SK-N-SH treated with all-trans-retinoic acid at 6 μM for 48 hours (cell line): ENCODE results near the gene ZFYVE28.

Source experiments
- ATAC-seq: fragments of 200-7000 bp; cut with Tn5 transposase; 3 replicates; pipeline ENCODE4 v1.9.1; 2020; ENCODE audit warnings: mild to moderate bottlenecking, moderate library complexity
- ARNTL ChIP-seq: fragments of 450-650 bp; formaldehyde crosslinking; IDR thresholded peaks from 2 replicates; pipeline ENCODE4 v1.5.0; 2020; ENCODE audit warnings: low read depth, mild to moderate bottlenecking, moderate library complexity, borderline replicate concordance
- BACH2 ChIP-seq: fragments of 250-450 bp; sonication (Bioruptor Pico); IDR thresholded peaks from 2 replicates; pipeline ENCODE4 v1.9.0; 2021; ENCODE audit warnings: mild to moderate bottlenecking, borderline replicate concordance
- ESRRG ChIP-seq: fragments of 250-450 bp; sonication (Bioruptor Pico); IDR thresholded peaks from 2 replicates; pipeline ENCODE4 v1.6.1; 2021; ENCODE audit warnings: mild to moderate bottlenecking
- ISL1 ChIP-seq: fragments of 250-450 bp; sonication (Bioruptor Pico); IDR thresholded peaks from 2 replicates; pipeline ENCODE4 v2.1.2; 2022; ENCODE audit warnings: mild to moderate bottlenecking, moderate library complexity
- OSR1 ChIP-seq: fragments of 250-450 bp; sonication (Bioruptor Pico); IDR thresholded peaks from 2 replicates; pipeline ENCODE4 v1.8.0; 2022; ENCODE audit warnings: moderate library complexity, mild to moderate bottlenecking, inconsistent platforms
- PPARA ChIP-seq: fragments of 250-450 bp; sonication (Bioruptor Pico); IDR thresholded peaks from 2 replicates; pipeline ENCODE4 v1.5.0; 2020; ENCODE audit warnings: mild to moderate bottlenecking, borderline replicate concordance
- RARB ChIP-seq: fragments of 250-450 bp; sonication (Bioruptor Pico); IDR thresholded peaks from 2 replicates; pipeline ENCODE4 v1.8.0; 2021; ENCODE audit warnings: mild to moderate bottlenecking, moderate library complexity
- SNAI2 ChIP-seq: fragments of 250-450 bp; sonication (Bioruptor Pico); IDR thresholded peaks from 2 replicates; pipeline ENCODE4 v1.5.0; 2020; ENCODE audit warnings: mild to moderate bottlenecking, moderate library complexity
- TCF4 ChIP-seq: fragments of 250-450 bp; sonication (Bioruptor Pico); IDR thresholded peaks from 2 replicates; pipeline ENCODE4 v1.8.0; 2021; ENCODE audit warnings: mild to moderate bottlenecking, moderate library complexity, borderline replicate concordance
- TOX ChIP-seq: fragments of 250-450 bp; sonication (Bioruptor Pico); IDR thresholded peaks from 2 replicates; pipeline ENCODE4 v1.8.0; 2021; ENCODE audit warnings: mild to moderate bottlenecking, moderate library complexity, borderline replicate concordance
- ZC3H10 ChIP-seq: fragments of 250-450 bp; sonication (Bioruptor Pico); IDR thresholded peaks from 2 replicates; pipeline ENCODE4 v1.5.1; 2021; ENCODE audit warnings: mild to moderate bottlenecking, moderate library complexity
- ZFP3 ChIP-seq: fragments of 250-450 bp; sonication (Bioruptor Pico); IDR thresholded peaks from 2 replicates; pipeline ENCODE4 v1.5.0; 2020; ENCODE audit warnings: mild to moderate bottlenecking, moderate library complexity
- ZFP30 ChIP-seq: fragments of 450-650 bp; formaldehyde crosslinking; IDR thresholded peaks from 2 replicates; pipeline ENCODE4 v1.5.0; 2022; ENCODE audit warnings: mild to moderate bottlenecking, moderate library complexity
- ZNF565 ChIP-seq: fragments of 450-650 bp; formaldehyde crosslinking; conservative IDR thresholded peaks from 2 replicates; pipeline ENCODE4 v1.5.0; 2020; ENCODE audit warnings: low read depth, mild to moderate bottlenecking, moderate library complexity
- TF ChIP-seq, protein P1 (sequence below): fragments of 250-450 bp; sonication (Bioruptor Pico); IDR thresholded peaks from 2 replicates; pipeline ENCODE4 v1.5.0; 2020; ENCODE audit warnings: mild to moderate bottlenecking, moderate library complexity
- TF ChIP-seq, protein P2 (sequence below): fragments of 250-450 bp; sonication (Bioruptor Pico); IDR thresholded peaks from 2 replicates; pipeline ENCODE4 v1.8.0; 2020; ENCODE audit warnings: mild to moderate bottlenecking, moderate library complexity, borderline replicate concordance
- TF ChIP-seq, protein P3 (sequence below): fragments of 250-450 bp; sonication (Bioruptor Pico); IDR thresholded peaks from 2 replicates; pipeline ENCODE4 v1.8.0; 2021; ENCODE audit warnings: low read depth, mild to moderate bottlenecking, moderate library complexity, borderline replicate concordance

Gene ZFYVE28

DNA sequence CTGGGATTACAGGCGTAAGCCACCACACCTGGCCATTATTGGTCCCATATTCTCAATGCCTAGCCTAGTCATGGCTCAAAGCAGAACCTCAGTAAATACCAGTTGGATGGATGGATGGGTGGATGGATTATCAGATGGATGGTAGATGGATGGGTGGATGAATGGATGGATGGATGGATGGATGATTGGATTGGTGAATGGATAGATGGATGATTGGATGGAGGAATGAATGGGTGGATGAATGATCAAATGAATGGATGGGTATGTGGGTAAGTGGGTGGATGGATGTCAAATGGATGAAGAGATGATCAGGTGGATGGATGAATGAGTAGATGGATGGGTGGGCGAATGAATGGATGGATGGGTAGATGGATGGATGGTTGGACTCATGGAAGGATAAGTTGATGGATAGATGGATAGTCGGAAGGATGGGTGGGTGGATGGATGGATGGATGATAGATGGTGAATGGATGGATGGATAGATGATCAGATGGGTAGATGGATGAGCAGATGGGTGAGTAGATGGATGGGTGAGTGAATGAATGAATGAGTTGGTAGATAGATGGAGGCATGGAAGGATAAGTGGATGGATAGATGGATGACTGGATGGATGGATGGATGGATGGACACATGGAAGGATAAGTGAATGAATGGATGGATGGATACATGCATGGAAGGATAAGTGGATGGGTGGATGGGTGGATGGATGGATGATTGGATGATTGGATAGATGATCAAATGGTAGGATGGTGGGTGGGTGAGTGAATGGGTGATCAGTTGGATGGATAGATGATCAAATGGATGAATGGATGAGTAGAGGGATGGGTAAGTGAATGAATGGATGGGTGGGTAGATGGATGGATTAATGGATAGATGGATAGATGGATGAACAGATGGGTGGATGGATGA is 28.5 kb upstream of the ZFYVE28 start:
- TF ChIP-seq ZFP30: no peak
- TF ChIP-seq ZC3H10 (CRISPR knock-in tag): no peak
- TF ChIP-seq TCF4 (CRISPR knock-in tag): no peak
- TF ChIP-seq, protein P1, sequence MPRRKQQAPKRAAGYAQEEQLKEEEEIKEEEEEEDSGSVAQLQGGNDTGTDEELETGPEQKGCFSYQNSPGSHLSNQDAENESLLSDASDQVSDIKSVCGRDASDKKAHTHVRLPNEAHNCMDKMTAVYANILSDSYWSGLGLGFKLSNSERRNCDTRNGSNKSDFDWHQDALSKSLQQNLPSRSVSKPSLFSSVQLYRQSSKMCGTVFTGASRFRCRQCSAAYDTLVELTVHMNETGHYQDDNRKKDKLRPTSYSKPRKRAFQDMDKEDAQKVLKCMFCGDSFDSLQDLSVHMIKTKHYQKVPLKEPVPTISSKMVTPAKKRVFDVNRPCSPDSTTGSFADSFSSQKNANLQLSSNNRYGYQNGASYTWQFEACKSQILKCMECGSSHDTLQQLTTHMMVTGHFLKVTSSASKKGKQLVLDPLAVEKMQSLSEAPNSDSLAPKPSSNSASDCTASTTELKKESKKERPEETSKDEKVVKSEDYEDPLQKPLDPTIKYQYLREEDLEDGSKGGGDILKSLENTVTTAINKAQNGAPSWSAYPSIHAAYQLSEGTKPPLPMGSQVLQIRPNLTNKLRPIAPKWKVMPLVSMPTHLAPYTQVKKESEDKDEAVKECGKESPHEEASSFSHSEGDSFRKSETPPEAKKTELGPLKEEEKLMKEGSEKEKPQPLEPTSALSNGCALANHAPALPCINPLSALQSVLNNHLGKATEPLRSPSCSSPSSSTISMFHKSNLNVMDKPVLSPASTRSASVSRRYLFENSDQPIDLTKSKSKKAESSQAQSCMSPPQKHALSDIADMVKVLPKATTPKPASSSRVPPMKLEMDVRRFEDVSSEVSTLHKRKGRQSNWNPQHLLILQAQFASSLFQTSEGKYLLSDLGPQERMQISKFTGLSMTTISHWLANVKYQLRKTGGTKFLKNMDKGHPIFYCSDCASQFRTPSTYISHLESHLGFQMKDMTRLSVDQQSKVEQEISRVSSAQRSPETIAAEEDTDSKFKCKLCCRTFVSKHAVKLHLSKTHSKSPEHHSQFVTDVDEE (CRISPR knock-in tag): no peak
- no peak for TF ChIP-seq SNAI2 (CRISPR knock-in tag)
- TF ChIP-seq TOX: no peak
- no peak for TF ChIP-seq BACH2 (CRISPR knock-in tag)
- no peak for TF ChIP-seq ZNF565
- TF ChIP-seq ZFP3: no peak
- TF ChIP-seq RARB: no peak
- no peak for TF ChIP-seq ISL1 (CRISPR knock-in tag)
- TF ChIP-seq ESRRG (CRISPR knock-in tag): no peak
- TF ChIP-seq, protein P2, sequence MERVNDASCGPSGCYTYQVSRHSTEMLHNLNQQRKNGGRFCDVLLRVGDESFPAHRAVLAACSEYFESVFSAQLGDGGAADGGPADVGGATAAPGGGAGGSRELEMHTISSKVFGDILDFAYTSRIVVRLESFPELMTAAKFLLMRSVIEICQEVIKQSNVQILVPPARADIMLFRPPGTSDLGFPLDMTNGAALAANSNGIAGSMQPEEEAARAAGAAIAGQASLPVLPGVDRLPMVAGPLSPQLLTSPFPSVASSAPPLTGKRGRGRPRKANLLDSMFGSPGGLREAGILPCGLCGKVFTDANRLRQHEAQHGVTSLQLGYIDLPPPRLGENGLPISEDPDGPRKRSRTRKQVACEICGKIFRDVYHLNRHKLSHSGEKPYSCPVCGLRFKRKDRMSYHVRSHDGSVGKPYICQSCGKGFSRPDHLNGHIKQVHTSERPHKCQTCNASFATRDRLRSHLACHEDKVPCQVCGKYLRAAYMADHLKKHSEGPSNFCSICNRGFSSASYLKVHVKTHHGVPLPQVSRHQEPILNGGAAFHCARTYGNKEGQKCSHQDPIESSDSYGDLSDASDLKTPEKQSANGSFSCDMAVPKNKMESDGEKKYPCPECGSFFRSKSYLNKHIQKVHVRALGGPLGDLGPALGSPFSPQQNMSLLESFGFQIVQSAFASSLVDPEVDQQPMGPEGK: no peak
- TF ChIP-seq OSR1: no peak
- no peak for TF ChIP-seq PPARA (CRISPR knock-in tag)
- ATAC-seq: no peak

DNA sequence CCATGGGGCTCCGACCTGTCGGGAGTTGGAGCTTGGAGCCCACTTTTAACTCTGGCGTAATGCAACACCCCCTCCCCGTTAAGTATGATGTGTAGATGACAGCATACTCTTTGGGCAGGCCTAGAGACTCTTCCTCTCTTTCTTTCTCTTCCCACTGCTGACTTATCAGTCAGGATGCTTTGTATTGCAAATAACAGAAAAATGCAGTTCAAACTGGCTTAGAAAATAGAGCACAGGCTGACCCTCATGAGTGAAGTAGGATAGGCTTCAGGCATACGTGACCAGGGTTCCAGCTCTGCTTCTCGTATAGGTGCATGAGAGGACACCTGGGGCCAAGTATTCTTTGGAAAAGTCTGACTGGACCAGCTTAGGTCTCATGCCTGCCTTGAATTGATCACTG is 27.1 kb upstream of the ZFYVE28 start:
- TF ChIP-seq, protein P2: no peak
- TF ChIP-seq ZNF565: no peak
- ATAC-seq: no peak

DNA sequence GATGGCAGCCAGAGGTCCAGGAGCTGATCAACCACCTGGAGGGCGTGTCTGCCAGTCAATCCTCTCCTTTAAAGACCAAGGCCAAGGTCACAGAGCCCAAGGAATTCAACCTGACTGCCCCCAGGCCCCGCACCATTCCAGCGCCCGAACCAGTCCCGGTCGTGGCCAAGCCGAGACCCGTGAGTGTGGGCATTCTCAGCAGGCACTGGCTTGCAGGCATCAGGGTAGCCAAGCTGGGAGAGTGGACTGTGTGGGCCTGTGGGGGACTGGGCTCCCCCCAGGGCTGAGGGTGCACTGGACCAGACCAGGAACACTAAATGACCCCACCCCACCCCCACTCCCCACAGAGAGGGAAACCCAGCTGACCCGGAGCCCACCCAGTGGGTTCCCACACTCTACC is 26.7 kb upstream of the ZFYVE28 start:
- TF ChIP-seq, protein P1 (CRISPR knock-in tag): no peak
- TF ChIP-seq TCF4 (CRISPR knock-in tag) (no peak), ARNTL (CRISPR knock-in tag) (no peak), SNAI2 (CRISPR knock-in tag) (no peak)
- TF ChIP-seq, protein P3, sequence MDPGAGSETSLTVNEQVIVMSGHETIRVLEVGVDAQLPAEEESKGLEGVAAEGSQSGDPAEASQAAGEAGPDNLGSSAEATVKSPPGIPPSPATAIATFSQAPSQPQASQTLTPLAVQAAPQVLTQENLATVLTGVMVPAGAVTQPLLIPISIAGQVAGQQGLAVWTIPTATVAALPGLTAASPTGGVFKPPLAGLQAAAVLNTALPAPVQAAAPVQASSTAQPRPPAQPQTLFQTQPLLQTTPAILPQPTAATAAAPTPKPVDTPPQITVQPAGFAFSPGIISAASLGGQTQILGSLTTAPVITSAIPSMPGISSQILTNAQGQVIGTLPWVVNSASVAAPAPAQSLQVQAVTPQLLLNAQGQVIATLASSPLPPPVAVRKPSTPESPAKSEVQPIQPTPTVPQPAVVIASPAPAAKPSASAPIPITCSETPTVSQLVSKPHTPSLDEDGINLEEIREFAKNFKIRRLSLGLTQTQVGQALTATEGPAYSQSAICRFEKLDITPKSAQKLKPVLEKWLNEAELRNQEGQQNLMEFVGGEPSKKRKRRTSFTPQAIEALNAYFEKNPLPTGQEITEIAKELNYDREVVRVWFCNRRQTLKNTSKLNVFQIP (CRISPR knock-in tag): no peak
- no peak for ATAC-seq
